SIG-M5 (cell line): ENCODE results near the gene DPEP2.
A peak's percentile ranks its signal among the peaks of the same experiment; 100 is the strongest.
"Not testable (repeated sequence)": the region's sequence is repeated elsewhere in the genome, so short reads cannot be mapped to it uniquely, and the experiment has no call there.

Source experiments
- DNase-seq: peaks from one replicate; lab custom pipeline; 2025; lab: John Stamatoyannopoulos, UW

The DPEP2 gene

DNA sequence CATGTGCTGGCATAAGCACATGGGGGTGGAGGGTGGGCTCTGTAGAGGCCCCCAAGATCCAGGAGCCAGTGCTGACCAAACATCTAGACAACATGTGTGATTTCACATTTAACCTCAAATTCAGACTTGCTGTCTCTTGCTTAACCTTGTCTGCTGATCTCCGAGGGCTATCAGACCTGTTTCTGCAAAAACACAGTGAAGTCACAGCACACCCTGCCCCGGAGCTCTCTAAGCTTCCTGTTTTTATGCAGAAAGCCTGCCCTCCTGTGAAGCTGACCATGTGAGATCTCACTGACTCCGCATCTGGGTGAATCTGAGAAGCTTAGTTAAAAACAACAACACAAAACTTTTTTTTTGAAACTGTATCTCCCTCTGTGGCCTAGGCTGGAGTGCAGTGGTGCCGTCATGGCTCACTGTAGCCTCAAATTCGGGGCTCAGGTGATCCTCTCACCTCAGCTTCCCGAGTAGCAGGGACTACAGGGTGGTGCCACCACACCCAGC, 6.6 kb upstream of the DPEP2 start:
- no peak for DNase-seq

- no peak for DNase-seq
Observed at GRCh38 chr16:68005211-68005610, 5.9 kb upstream of the DPEP2 start.

GRCh38 chr16:68003031-68003430, 3.7 kb upstream of the DPEP2 start:
- DNase-seq: no peak

- DNase-seq: no peak
Observed at GRCh38 chr16:68000450-68000849, 1.2 kb upstream of the DPEP2 start.

- no peak for DNase-seq
Observed at GRCh38 chr16:67999985-68000384, 701 bp upstream of the DPEP2 start.

GRCh38 chr16:67998231-67998778, 979 bp downstream of the DPEP2 start:
- not testable (repeated sequence) for DNase-seq

DNA sequence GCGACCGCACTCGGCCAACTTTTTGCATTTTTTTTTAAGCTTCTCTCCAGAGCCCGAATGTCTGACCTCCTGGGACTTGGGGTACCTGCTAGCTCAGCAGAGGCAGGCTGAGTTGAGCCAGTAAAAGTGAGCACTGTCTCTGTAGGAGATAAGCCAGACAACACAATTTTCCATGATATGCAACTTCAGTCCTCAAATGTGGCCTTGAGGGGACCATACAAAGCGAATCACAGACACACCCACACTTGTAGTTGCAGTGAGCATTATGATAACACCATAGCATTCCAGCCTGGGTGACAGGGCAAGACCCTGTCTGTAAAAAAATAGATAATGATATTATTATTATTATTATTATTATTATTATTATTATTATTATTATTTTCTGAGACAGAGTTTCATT, 2.6 kb downstream of the DPEP2 start:
- DNase-seq: no peak

- DNase-seq: peak; percentile 43
Observed at GRCh38 chr16:67995423-67995822, 3.9 kb downstream of the DPEP2 start.

DNA sequence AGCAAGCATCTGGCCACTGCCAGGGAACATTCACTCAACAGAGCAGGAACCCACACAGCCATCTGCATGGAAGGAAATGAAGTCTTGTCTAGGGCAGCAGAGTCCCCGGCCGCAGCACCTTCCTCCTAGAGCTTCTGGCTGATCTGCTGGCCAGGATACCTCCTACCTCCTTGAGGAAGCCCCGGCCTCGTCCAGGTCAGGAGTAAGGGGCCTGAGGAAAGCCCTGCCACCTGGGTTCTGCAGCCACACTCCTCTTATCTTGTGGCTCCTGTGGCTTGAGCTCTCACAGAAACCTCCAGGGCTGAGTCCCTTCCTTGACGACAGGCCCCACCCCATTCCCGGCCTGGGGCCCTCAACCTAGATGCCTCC, 5.3 kb downstream of the DPEP2 start:
- not testable (repeated sequence) for DNase-seq

DNA sequence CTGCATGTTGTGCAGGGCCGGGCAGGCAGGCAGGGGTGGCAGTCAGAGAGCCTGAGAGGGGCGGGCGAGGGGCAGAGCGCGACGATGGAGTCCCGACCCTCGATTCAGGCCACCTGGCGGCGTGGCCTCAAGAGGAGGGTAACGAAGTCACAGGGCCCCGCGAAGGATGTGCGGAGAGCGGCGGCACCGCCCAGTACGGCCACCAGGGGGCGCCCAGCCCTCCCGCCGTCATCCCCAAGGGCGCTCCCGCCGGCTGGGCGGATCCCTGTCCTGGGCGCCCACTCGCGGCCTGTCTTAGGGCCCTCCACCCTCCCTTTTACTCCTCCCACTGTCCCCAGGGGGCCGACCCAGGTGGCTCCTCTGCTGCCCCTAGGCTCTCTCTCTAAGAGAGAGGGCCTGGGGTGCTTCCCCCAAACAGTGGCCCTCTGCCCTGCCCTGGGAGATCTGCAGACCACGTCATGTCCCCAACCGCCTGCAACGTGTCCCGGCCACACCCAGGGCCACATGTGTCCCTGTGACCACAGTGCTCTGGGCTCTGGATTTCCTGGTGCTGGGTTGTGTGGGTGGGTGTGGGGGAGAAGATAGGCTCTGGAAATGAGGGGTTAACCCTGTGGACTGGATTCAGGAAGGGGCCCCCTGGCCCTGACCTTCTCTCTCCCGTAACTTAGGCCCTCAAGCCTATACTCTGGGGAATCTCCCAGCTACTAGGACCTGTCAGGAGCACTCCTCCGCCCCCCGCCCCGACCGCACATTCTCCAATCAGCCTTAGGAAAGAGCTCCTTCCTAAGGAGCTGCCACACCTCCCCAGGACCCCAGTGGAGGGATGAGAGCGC, 5.9 kb downstream of the DPEP2 start:
- no peak for DNase-seq

DNA sequence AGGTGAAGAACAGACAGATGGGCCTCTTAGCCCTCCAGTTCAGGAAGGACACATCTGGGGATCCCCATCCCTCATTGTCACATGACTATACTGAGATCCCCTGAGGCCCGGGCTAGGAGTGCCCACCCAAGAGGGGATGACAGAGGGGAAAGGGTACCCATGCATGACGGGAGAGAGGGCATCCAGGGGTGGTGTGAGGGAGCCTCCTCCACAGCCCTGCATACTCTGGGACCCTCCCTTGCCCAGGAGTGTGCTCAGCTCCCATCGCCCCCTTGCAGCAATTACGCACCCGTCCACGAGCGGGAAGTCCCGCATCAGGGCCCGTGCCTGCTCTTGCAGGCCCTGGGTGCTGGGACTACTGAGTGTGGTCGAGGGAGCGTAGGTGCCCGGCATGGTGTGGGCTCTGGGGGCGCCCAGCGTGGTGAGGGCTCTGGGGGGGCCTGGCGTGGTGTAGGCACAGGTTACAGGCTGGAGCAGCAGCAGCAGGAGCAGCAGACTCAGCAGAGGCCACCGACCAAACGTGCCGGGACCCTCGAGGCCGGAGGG, 6.5 kb downstream of the DPEP2 start:
- no peak for DNase-seq

DNA sequence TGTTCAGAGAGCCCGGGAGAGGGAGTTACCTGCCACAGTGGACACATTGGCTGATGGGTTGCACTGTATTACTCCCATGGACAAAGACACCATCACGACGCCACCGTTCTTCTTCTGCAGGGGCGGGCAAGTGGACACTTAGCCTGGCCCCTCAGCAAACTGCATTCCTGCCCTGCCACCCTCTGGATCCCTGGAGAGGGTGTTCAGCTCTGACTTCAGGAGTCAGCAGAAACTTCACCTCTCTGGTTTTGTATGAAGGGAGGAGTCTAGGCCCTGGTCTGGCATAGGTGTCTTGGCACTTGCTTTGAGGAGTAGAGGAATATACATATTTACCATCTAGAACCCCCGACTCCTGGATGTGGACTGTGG, 9.3 kb downstream of the DPEP2 start:
- no peak for DNase-seq

DNA sequence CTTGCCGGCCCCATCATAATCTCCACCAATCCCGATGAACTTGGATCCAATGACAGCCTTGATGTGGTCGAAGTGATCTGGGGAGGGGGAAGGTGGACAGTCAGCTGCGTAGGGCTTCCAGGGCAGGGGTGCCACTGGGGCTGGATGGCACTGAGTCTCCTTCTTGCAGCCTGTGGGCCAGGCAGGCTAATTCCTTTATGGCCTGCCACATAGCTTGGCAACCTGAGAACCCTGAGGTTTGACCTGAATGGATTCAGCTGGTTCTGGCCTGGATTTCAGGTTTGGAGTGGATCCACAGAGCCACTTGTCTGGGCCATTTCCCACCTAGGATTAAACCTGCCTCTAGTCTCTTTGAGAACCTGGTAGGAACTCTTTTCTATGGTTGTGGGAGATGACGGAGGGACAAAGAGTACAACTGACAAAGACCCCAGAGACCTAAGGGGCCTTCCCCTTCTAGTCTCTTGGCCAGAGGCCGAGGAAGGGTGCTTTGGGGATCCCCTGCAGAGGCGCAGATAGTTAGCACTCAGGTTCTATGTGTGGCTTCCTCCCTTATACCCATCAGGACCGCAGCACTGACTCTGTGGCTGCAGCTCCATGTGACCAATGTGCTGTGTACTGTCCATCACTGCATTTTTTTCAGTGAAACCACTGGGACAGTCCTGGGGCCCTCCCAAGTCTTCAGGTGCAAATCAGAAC, 9.8 kb downstream of the DPEP2 start:
- no peak for DNase-seq

DNA sequence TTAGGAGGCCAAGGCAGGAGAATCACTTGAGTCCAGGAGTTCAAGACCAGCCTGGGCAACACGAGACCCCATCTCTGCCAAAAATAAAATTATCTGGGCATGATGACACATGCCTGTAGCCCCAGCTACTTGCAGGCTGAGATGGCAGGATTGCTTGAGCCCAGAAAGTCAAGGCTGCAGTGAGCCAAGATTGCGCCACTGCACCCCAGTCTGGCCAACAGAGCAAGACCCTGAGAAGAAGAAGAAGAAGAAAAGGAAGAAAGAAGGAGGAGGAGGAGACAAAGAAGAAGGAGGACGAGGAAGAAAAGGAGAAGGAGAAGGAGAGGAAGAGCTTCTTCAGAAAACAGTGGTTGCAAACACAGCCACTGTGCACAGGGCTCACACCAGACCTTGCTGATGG, 10.6 kb downstream of the DPEP2 start:
- DNase-seq: no peak

DNA sequence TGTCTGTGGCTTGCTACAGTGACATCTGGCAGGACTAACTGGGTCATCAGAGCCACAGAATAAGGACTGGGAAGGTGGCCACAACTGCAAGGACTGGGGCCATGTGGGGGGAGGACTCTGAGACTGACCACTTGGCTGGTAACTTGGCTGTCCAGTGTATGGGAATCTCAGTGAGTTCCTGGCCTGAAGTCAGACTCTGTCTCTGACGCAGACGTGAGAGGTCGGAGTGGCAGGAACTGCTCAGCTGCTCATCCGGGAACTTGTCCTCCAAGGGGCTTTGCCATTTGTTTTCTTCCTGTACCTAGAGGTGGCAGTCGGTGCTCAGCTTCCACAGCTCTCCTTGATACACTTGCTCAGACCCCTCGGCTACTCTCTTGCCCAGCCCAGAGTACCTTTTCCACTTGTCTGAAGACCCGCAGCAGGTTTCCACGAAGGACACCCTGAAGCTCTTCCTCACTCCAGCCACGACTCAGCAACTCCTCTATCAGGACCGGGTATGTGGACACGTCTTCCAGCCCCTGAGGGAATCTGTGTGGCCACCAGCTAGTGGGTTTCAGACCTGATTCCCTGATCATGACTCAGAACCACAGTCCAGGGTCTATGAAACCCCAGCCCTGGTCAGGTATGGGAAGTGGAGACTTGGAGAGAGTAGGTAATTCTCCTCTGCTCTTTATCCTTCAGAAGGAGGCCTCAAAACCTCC, 11.7 kb downstream of the DPEP2 start:
- DNase-seq: no peak

GRCh38 chr16:67986949-67987348, 12.3 kb downstream of the DPEP2 start:
- DNase-seq: no peak

DNA sequence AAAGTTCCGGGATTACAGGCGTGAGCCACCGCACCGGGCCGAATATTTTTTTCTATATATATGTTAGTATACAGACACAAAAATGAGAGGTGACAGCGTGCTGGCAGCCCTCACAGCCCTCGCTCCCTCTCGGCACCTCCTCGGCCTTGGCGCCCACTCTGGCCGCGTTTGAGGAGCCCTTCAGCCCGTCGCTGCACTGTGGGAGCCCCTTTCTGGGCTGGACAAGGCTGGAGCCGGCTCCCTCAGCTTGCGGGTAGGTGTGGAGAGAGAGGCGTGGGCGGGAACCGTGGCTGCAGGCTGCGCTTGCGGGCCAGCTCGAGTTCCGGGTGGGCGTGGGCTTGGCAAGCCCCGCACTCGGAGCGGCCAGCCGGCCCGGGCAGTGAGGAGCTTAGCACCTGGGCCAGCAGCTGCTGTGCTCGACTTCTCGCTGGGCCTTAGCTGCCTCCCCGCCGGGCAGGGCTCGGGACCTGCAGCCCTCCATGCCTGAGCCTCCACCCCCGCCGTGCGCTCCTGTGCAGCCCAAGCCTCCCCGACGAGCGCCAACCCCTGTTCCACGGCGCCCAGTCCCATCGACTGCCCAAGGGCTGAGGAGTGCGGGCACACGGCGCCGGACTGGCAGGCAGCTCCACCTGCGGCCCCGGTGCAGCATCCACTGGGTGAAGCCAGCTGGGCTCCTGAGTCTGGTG, 17.1 kb downstream of the DPEP2 start:
- DNase-seq: no peak

DNA sequence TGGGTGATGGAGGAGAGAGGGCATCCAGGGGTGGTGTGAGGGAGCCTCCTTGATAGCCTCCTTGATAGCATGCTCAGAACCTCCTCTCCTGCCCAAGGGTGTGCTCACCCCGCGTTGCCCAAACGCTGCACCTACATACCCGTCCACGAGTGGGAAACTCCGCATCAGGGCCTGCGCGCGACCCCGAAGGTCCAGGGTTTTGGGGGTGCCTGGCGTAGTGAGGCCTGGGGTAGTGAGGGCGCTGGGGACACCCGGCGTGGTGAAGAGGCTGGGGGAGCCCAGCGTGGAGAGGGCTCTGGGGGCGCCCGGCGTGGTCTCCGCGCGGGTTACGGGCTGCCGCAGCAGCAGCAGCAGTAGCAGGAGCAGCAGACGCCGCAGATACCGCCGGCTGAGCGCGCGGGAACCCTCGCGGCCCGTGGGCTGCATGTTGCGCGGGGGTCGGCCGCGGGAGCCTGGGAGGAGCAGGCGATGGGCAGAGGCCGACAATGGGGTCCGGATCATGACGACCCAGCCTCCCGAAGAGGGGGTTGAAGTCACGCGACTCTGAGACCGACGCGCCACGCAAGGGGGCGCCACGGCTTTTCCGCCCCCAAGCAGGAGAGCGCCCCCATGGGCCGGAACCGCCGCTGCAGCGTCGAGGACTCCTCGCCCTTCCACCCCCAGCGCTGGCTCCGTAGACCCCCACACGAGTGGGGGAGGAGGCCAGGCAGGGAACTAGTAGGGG, 19.2 kb downstream of the DPEP2 start, which contains the start of gene DPEP3:
Gene DPEP3, minus strand, starts transcription at position 545 of the 724 bp plus-strand sequence. Its CDS starts 119 bp downstream, at position 426.
- DNase-seq: no peak

- DNase-seq: no peak
Observed at GRCh38 chr16:67977469-67978227, 21.6 kb downstream of the DPEP2 start.

DNA sequence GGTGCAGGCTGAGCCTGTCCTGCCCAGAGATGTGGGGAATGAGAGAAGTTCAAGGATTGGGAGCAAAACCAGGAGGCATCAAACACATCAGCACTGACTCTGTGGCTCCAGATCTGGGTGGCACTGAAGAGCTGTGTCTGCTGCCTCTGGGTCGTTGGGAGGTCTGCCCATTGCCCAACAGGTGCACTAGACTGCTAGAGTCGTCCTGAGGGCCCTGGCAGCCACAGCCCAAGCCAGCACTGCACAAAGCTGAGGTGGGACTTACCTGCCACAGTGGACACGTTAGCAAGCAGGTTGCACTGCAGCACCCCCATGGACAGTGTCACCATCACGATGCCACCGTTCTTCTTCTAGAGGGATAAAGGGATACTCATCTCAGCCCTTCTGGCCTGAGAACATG, 22.3 kb downstream of the DPEP2 start:
- DNase-seq: no peak
